DND-41 (cell line): Measurements from ENCODE around the gene ENTREP1.

Source experiments
- ATAC-seq: fragments of 200-7000 bp; cut with Tn5 transposase; 3 replicates; pipeline ENCODE4 v1.9.1; 2021; ENCODE audit warnings: low read depth; ENCODE audit not compliant: insufficient read depth
- DNase-seq: peaks from one replicate; pipeline ENCODE4 v3.0.0-alpha.2; 2020
- H2AFZ ChIP-seq: 2 replicates; pipeline ENCODE4 v1.6.0; 2012; ENCODE audit warnings: low read depth, low read length
- H3K27ac ChIP-seq: 2 replicates; pipeline ENCODE4 v1.5.1; 2012; ENCODE audit warnings: low read length, inconsistent platforms
- H3K27me3 ChIP-seq: fragments of 200-600 bp; sonication (generic); 2 replicates; pipeline ENCODE4 v1.6.0; 2012; ENCODE audit warnings: low read length, mild to moderate bottlenecking, inconsistent platforms; ENCODE audit not compliant: insufficient read depth, poor library complexity
- H3K36me3 ChIP-seq: 2 replicates; pipeline ENCODE4 v1.5.1; 2012; ENCODE audit warnings: low read length, inconsistent platforms; ENCODE audit not compliant: insufficient read depth
- H3K4me1 ChIP-seq: 2 replicates; pipeline ENCODE4 v1.5.1; 2012; ENCODE audit warnings: mild to moderate bottlenecking, low read length; ENCODE audit not compliant: insufficient read depth
- H3K4me2 ChIP-seq: 2 replicates; pipeline ENCODE4 v1.6.0; 2012; ENCODE audit warnings: mild to moderate bottlenecking, moderate library complexity, low read length, inconsistent platforms; ENCODE audit not compliant: insufficient read depth
- H3K4me3 ChIP-seq, 2 experiments: fragments of 200-600 bp in 1 of 2; shearing (Covaris generic) in 1 of 2; 2 replicates each; pipeline ENCODE4 v1.5.1; 2012 to 2016; ENCODE audit warnings: inconsistent platforms in 2 of 2, low read length in 2 of 2, mild to moderate bottlenecking in 2 of 2, low read depth in 1 of 2, moderate library complexity in 1 of 2
- H3K79me2 ChIP-seq: 2 replicates; pipeline ENCODE4 v1.6.0; 2012; ENCODE audit warnings: low read length, inconsistent platforms; ENCODE audit not compliant: insufficient read depth
- H3K9ac ChIP-seq: 2 replicates; pipeline ENCODE4 v1.6.0; 2012; ENCODE audit warnings: low read depth, mild to moderate bottlenecking, inconsistent platforms, low read length, moderate library complexity
- H3K9me3 ChIP-seq: 2 replicates; pipeline ENCODE4 v1.5.1; 2012; ENCODE audit warnings: low read length, moderate library complexity, mild to moderate bottlenecking, inconsistent platforms; ENCODE audit not compliant: insufficient read depth, severe bottlenecking
- H4K20me1 ChIP-seq: 2 replicates; pipeline ENCODE4 v1.6.0; 2012; ENCODE audit warnings: low read length; ENCODE audit not compliant: insufficient read depth
- CTCF ChIP-seq: IDR thresholded peaks from 2 replicates; pipeline ENCODE4 v1.5.1; 2012; ENCODE audit warnings: borderline replicate concordance, low read length, moderate library complexity, mild to moderate bottlenecking; ENCODE audit not compliant: poor library complexity, severe bottlenecking; ENCODE audit errors: extremely low read depth
- EZH2 ChIP-seq: IDR thresholded peaks from 3 replicates; pipeline ENCODE4 v1.6.1; 2012; ENCODE audit warnings: borderline replicate concordance, low read depth, mild to moderate bottlenecking, moderate library complexity, low read length, inconsistent platforms; ENCODE audit not compliant: severe bottlenecking

ENTREP1 gene

DNA sequence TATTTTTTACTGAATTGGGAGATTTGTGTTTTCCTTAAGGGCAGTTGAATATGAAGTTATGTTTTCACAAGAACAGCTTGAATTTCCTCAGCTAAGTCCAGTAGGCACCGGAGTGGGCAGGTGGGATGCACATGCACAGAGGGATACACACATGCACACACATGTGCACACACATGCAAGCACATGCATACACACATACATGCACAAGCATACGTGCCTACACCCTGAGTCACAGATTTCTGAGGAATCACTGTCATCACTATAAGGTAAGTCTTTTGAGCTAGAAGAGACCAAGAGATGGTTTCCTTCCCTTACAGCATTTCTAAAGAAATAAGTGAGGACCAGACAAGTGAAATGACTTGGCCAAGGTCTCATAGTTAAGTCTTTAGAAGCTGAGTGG, 8.7 kb downstream of the ENTREP1 start:
- no peaks in the 10 kb centered on the region for H3K36me3 ChIP-seq
- no peak for ATAC-seq
- no peaks in the 10 kb centered on the region for H3K4me1 ChIP-seq

DNA sequence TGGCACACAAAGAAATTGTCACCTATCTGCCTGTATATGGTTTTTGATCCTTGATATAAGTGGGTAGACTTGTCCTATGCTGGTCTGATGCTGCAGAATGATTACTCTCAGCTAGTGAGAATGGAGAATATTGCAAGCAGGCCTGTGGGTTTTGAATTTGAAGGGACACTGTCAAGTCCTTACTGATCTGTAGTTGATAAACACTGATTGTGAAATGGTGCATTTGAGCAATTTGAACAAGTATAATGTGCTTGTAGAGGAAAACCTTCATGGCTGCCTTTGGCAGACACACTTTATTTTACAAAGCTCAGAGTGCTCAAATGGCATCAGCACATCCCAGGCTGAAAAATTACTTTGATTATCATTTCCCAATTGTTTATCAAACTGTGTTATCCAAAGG, 9.3 kb downstream of the ENTREP1 start:
- Histone ChIP-seq H3K27ac (no peak overlapping the region), H2AFZ (no peak overlapping the region), H3K4me1 (no peaks in the 10 kb centered on the region), H3K4me2 (no peak overlapping the region), H4K20me1 (no peaks in the 10 kb centered on the region), H3K79me2 (no peaks in the 10 kb centered on the region), H3K4me3 (no peak overlapping the region), H3K9me3 (no peaks in the 10 kb centered on the region), H3K27me3 (no peaks in the 10 kb centered on the region), H3K9ac (no peak overlapping the region), H3K36me3 (no peaks in the 10 kb centered on the region)
- DNase-seq (no peak), ATAC-seq (no peak)
- TF ChIP-seq CTCF (no peak), EZH2 (no peak)

More for the DNA sequence above, 8.7 kb downstream of the ENTREP1 start:
- Histone ChIP-seq H3K4me3 (no peak overlapping the region), H3K9ac (no peak overlapping the region), H2AFZ (no peak overlapping the region), H3K9me3 (no peaks in the 10 kb centered on the region), H4K20me1 (no peaks in the 10 kb centered on the region), H3K27ac (no peak overlapping the region), H3K27me3 (no peaks in the 10 kb centered on the region), H3K4me2 (no peak overlapping the region), H3K79me2 (no peaks in the 10 kb centered on the region)
- DNase-seq: no peak
- no peak for TF ChIP-seq CTCF
- TF ChIP-seq EZH2: no peak

GRCh38 chr9:69339620-69340019, 14.6 kb downstream of the ENTREP1 start:
- DNase-seq (no peak), ATAC-seq (no peak)
- Histone ChIP-seq H3K9ac (no peak overlapping the region), H3K79me2 (no peaks in the 10 kb centered on the region), H3K27ac (no peak overlapping the region), H3K4me1 (no peaks in the 10 kb centered on the region), H3K4me3 (no peak overlapping the region), H2AFZ (no peak overlapping the region), H3K9me3 (no peaks in the 10 kb centered on the region), H3K4me2 (no peak overlapping the region), H3K36me3 (no peaks in the 10 kb centered on the region), H3K27me3 (no peaks in the 10 kb centered on the region), H4K20me1 (no peaks in the 10 kb centered on the region)
- no peak for TF ChIP-seq CTCF
- no peak for TF ChIP-seq EZH2

DNA sequence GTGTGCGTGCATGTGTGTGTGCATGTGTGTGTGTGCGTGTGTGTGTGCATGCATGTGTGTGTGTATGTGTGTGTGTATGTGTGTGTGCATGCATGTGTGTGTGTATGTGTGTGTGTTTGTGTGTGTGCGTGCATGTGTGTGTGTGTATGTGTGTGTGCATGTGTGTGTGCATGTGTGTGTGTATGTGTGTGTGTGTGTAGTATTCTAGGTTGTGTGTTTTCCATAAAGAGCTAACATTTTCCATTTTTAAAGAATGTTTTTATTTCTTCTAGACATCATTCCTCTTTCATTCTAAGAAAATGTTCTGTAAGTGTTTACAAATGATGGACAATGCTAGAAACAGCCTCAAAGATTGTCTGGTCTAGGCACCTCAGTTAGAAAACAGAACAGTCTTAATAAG, 15.6 kb downstream of the ENTREP1 start:
- no peaks in the 10 kb centered on the region for H3K36me3 ChIP-seq
- H3K9me3 ChIP-seq: no peaks in the 10 kb centered on the region
- no peaks in the 10 kb centered on the region for H3K4me1 ChIP-seq
- H2AFZ ChIP-seq: no peak overlapping the region
- no peaks in the 10 kb centered on the region for H3K27me3 ChIP-seq
- no peak overlapping the region for H3K4me3 ChIP-seq
- TF ChIP-seq EZH2 (no peak), CTCF (no peak)
- DNase-seq: no peak
- no peak for ATAC-seq
- H4K20me1 ChIP-seq: no peaks in the 10 kb centered on the region
- H3K79me2 ChIP-seq: no peaks in the 10 kb centered on the region
- no peak overlapping the region for H3K9ac ChIP-seq
- no peak overlapping the region for H3K27ac ChIP-seq
- no peak overlapping the region for H3K4me2 ChIP-seq
